HG02798 (cell line): Measurements from ENCODE around the gene PTMS.

Experiments used
- ATAC-seq: cut with Tn5 transposase; IDR thresholded peaks from one replicate; pipeline ENCODE4 v1.9.1; 2021; ENCODE audit warnings: mild to moderate bottlenecking; ENCODE audit not compliant: unreplicated experiment, poor library complexity

PTMS gene

GRCh38 chr12:6819106-6820030, 53.2 kb downstream of the PTMS start:
- ATAC-seq: no peak

- no peak for ATAC-seq
These were observed 54.0 kb downstream of the PTMS start for GRCh38 chr12:6820166-6820565.
